HCT116 (cell line): ENCODE measurements around the gene TMEM178B.

ENCODE experiments used
- ATF3 ChIP-seq: IDR thresholded peaks from 2 replicates; pipeline ENCODE4 v1.6.1; 2012
- CTCF ChIP-seq, 3 experiments: fragments of 200-600 bp in 1 of 3; sonication (generic) in 1 of 3; IDR thresholded peaks in 2 of 3; conservative IDR thresholded peaks in 1 of 3; 2 replicates each; pipeline ENCODE4 v1.5.1; 2012 to 2017; ENCODE audit warnings: low read depth in 2 of 3, low read length in 2 of 3, antibody characterized with exemption in 1 of 3, borderline replicate concordance in 1 of 3, control low read depth in 1 of 3, mild to moderate bottlenecking in 1 of 3, mixed read lengths in 1 of 3, mixed run types in 1 of 3, moderate library complexity in 1 of 3; ENCODE audit not compliant: insufficient read depth in 1 of 3
- EZH2 ChIP-seq: fragments of 200-600 bp; sonication (generic); IDR thresholded peaks from 2 replicates; pipeline ENCODE4 v1.6.1; 2017; ENCODE audit warnings: antibody characterized with exemption, mixed run types
- POLR2A ChIP-seq: IDR thresholded peaks from 2 replicates; pipeline ENCODE4 v1.7.0; 2011; ENCODE audit warnings: borderline replicate concordance; ENCODE audit not compliant: insufficient read depth, insufficient read length; ENCODE audit errors: extremely low read depth
- POLR2AphosphoS5 ChIP-seq: IDR thresholded peaks from 2 replicates; pipeline ENCODE4 v1.6.1; 2011; ENCODE audit warnings: mild to moderate bottlenecking, low read depth, low read length, moderate library complexity
- RAD21 ChIP-seq: IDR thresholded peaks from 2 replicates; pipeline ENCODE4 v1.6.1; 2012; ENCODE audit warnings: low read depth, mild to moderate bottlenecking
- REST ChIP-seq: IDR thresholded peaks from 2 replicates; pipeline ENCODE4 v1.6.1; 2012; ENCODE audit warnings: low read depth

- TF ChIP-seq CTCF (IDR thresholded peaks at IDR 0.05 in 2 of 3, conservative IDR thresholded peaks at IDR 0.05 in 1 of 3; ENCODE audit: borderline replicate concordance in 1 of 3, insufficient read depth in 1 of 3, low read depth in 2 of 3, low read length in 2 of 3) (no peak), RAD21 (no peak), POLR2AphosphoS5 (no peak), POLR2A (no peak), REST (no peak), EZH2 (no peak), ATF3 (no peak)
Measured at GRCh38 chr7:141389140-141389796, 315.4 kb downstream of the TMEM178B start.
